COR-L47 (cell line): ENCODE data around the gene TTC12.

Source experiments
- DNase-seq: peaks from one replicate; lab custom pipeline; 2025; lab: John Stamatoyannopoulos, UW

Gene TTC12, protein sequence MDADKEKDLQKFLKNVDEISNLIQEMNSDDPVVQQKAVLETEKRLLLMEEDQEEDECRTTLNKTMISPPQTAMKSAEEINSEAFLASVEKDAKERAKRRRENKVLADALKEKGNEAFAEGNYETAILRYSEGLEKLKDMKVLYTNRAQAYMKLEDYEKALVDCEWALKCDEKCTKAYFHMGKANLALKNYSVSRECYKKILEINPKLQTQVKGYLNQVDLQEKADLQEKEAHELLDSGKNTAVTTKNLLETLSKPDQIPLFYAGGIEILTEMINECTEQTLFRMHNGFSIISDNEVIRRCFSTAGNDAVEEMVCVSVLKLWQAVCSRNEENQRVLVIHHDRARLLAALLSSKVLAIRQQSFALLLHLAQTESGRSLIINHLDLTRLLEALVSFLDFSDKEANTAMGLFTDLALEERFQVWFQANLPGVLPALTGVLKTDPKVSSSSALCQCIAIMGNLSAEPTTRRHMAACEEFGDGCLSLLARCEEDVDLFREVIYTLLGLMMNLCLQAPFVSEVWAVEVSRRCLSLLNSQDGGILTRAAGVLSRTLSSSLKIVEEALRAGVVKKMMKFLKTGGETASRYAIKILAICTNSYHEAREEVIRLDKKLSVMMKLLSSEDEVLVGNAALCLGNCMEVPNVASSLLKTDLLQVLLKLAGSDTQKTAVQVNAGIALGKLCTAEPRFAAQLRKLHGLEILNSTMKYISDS

DNA sequence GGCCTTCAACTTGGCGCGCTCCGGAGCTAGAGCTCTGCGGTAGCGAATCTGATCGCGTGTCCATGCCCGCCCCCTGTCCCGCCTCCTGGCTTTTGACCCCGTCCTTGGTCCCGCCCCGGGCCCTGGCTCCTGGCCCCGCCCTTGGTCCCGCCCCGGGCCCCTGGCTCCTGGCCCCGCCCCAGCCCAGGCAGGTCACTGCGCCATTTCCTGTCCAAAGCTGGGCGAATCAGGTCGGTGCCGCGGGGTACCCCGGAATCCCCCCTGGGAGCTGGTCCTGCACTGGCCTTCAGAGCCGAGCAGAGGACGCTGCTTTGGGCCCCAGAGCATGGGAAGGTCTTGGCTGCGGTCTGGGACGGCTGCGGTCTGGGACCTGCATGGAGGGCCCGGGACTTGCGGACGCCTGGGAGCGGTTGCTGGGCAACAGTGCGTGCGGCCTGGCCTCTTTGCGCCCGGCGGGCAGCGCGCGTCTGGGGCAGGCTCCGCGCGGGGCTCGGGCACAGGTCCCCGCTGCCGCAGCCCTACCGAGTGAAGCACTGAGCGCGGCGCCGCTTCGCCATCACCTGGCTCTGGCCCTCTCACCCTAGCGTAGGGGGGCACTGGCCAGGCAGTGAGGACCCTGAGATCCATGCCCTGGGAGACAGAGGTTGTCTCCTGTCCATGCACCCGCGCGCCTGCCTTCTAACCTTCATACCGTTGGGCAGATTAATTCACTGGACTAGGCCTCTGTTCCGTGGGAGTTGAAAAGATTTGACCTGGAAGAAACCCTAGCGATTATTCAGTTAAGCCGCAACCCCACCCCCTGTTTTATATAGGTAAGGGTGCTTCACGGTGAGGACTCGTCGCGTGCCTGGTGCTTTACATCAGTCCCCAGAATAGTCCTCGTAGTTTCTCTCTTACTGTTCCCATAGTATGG, at the start of gene TTC12:
Gene TTC12 (plus strand): TSS at position 195 of the 913 bp plus-strand sequence. CDS start 1,675 bp downstream, outside the sequence.
- DNase-seq: no peak

DNA sequence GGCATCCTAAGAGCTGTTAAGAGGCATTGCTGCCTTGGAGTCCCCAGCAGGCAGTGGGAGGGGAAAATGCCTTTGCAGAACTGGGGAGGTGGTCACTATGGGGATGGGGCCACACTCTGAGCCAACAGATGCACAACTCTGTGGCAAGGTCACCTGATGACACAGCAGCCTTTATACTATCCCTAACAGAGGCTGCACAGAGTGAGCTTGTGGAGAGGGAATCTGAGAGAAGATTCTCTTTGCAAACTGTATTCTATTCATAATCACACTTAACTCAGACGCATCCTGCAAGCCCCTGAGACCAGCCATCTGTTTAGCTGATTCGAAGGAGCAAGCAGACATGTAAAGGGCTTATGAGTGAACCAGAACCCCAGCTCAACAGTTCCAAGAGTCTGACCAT, 49.0 kb upstream of the TTC12 start:
- DNase-seq: no peak

DNA sequence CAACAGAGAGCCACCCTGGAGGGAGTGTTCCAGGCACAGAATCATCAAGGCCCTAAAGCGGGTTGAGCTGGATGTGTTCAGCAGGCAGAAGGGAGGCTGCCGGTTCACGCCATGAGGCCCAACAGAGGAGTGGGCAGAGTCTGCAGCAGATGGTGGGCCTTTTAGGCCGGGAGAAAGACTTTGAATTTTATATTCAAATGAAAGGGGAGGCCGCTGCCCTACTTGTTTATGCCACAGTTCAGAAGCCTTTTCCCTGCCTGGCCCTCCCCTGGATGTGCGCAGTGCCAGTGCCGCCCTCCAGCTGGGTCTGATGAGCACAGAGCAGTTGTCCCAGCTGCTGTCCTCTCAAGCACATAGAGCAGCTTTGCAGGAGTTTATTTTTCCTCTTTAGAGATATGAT, 46.9 kb upstream of the TTC12 start:
- no peak for DNase-seq

DNA sequence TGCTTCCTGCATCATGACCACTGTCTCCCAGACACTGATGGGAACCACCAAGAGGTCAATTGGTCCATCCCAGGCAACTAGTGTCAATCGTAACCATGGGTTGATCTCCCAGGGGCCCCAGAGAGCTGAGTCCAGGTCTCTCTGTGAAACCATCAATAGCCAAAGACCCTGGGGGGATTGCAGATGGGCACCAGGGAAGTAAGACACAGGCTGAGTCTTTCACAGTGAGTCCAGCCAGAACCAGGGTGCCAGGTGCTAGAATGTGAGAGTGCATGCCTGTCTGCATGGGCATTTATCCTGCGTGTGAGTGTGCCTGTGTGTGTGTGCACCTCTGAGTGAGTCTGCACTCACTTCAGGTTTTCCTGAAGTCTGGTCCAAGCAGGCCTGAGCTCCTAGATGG, 45.3 kb upstream of the TTC12 start:
- no peak for DNase-seq

DNA sequence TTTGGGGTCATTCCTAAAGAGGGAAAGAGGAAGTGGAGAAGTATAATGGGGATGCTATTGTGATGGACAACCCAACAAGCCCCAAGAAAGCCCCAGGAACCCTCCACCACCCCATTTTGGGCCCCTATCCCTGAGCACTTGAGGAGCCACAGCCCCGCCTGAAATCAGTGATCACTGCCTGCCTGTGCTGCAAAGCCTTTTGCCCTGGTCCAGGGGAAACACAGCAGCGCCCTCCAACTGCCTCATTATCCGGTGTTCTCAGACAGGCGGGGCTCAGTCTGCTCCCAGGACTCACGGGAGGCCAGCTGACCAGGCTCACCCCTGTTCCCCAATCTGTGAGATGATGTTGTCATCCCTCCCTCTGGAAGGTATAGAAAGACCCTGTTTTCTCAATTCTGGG, 44.7 kb upstream of the TTC12 start:
- no peak for DNase-seq

DNA sequence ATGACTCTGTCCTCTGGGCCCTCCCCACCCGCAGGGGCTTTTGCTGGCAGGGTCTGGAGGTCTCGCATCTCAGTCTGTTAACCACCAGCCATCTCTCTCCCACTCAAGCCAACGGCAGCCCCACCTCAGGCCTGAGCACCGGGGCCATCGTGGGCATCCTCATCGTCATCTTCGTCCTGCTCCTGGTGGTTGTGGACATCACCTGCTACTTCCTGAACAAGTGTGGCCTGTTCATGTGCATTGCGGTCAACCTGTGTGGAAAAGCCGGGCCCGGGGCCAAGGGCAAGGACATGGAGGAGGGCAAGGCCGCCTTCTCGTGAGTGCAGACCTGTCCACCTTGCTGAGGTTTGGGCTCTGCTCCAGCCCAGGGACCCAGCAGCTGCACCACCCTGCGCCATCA, 44.3 kb upstream of the TTC12 start:
- DNase-seq: no peak

DNA sequence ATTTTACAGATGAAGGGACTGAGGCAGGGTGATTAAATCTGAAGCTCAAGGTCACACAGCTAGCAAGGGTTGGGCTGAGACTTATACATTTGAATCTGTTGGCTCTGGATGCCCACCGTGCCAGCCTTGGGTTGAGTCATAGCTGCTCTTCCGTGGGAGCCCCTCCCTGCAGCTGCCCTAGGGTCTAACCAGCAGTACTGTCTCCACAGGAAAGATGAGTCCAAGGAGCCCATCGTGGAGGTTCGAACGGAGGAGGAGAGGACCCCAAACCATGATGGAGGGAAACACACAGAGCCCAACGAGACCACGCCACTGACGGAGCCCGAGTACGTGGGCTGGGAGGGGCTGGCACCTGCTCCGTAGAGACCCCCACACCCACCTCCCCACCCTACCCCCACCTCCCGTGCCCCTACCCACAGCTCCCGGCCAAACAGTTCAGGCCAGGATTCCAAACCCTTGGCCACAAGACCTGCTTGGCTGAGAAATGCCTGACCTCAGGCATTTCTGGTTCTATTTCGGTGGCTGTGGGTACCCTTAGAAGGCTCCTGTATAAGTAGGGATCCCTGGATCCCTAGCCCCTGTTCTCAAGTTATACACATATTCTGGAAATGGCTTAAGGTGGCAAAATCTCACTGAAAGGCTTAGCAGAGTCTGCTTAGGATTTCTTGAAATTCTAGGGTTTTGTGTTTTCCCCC, 42.7 kb upstream of the TTC12 start:
- DNase-seq: no peak

DNA sequence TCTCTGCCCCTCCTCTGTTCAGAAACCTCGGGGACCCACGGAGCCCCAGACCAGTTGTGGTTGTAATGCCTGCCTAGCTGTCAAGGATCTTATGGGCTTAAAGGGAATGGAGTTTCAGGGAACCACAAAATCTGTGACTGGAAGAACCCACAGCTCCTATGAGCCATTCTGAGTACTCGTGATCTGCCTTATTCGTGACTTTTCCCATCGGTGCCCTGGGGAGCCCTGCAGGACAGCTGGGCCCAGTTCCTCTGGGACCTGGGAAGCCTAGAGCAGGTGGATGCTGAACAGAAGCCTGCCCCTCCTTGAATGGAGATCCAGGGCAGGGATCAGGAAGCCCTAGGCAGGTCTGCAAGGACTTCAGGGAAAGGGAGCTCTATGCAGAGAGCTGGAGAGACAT, 42.1 kb upstream of the TTC12 start:
- no peak for DNase-seq

DNA sequence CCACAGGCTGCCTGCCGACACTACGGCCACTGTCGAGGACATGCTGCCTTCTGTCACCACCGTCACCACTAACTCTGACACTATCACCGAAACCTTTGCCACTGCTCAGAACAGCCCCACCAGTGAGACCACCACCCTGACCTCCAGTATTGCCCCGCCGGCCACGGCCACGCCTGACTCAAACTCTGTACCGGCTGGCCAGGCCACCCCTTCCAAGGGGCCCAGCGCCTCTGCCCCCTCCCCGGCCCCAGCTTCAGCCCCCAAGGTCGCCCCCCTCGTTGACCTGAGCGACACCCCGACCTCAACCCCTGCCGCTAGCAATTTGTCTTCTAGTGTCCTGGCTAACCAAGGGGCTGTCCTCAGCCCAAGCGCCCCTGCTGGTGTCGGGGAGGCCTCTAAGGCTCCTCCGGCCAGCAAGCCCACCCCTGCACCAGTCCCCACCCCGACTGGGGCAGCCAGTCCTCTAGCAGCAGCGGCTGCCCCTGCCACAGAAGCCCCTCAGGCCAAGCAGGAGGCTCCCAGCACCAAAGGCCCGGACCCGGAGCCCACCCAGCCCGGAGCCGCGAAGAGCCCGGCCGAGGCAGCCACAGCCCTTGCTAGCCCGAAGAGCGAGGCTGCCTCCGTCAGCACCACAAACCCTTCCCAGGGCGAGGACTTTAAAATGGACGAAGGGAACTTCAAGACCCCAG, 41.3 kb upstream of the TTC12 start:
- no peak for DNase-seq

DNA sequence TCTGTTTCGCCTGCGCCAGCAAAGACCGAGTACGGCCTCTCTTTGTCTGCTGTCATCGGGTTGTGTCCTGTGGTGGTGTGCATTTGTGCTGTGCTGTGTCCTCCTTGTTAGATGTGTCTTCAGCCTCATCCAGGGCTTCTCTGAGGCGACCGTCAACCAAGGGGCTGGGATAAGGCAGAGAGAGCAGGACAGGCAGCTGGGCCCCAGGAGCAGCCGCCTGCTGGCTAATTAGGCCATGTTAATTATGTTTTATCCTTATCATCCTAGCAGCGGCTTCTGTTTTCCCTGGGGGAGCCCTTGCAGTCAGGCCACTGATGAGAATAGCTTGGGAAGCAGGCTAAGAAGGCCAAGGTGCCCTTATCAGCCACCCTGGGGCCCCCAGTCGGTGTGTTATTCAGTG, 40.7 kb upstream of the TTC12 start:
- DNase-seq: no peak

DNA sequence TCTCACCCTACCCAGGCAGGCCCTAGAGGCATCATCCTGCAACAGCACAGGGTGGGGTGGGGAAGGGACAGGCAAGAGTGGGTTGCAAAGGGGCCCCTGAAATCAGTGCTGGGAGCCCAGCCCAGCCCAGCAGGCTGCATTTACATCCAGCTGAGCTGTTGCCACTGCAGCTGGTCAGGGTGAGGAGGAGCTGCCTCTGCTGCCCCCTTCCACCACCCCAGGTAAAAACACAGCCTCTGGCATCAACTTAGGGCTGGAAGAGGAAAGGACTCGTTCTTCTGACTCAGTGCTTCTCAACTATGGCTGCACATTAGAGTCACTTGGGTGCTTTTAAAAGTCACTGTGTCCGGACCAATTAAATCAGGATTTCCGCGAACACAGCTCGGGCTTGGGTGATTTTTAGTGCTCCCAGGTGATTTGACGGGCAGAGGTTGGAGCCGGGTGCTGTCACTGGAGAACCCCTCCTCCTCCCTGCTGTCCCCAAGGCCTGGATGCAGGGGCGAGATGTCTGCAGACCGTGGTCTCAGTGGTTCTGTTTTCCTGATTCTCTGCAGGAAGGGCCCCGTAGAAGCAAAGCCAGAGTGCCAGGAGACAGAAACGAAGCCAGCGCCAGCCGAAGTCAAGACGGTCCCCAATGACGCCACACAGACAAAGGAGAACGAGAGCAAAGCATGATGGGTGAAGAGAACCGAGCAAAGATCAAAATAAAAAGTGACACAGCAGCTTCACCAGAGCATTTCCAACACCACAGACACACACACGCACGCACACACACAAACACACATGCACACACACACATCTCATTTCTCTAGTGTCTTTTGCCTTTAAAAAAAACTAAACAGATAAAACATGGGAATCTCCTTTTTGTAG, 39.4 kb upstream of the TTC12 start:
- DNase-seq: no peak

DNA sequence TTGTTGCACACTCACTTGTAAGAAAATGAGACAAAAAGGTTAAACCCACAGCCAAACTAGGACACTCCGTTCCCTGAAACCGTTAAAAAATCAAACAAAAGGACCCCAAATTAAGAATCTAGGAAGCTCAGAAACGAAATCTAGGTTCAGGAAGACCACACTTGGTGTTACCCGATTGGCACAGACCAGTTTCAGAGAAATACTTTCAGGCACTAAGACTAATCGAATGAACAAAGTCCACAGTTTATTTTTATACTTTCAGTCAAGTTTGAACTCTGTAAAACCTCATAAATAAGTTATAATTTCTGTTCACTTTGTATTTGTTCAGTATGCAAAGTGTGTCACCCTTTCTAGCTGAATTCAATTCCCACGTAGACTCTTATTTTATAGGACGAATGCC, 38.8 kb upstream of the TTC12 start:
- DNase-seq: no peak

DNA sequence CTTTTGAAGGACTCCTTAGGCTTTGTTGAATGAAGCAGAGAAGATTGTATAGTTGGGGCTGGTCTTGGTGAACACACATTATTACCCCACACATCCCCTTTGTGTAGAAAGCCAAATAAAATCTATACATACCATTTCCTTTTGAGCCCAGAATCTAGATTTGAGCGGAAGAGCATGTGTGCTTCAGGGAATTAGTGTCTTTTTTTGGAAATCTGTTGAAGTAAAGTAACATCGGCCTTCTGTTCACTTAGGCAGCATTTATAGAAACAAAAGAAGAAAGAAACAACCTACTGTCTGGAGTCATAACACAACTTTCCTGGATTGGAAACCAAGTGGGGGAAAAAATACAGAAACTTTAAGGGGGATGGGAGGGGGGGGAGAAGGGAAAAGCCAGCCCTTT, 37.9 kb upstream of the TTC12 start:
- DNase-seq: no peak

DNA sequence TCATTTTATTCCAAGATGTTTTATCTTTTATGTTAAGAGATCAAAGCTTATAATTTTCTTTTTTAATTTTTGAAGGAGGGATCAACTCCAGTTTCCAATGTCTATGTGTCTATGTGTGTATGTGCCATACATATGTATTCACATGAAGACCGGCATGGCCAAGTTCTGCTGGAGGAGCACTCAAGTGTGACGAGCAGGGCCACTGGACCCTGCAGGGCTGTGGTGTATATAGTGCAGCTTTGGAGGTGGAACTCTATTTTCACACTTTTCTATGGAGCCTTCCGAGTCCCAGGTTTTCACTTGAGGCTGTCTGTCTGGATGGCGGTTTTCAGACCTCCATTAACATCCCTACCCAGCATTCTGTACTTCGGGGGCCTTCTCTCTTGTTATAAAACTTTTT, 36.5 kb upstream of the TTC12 start:
- DNase-seq: no peak

DNA sequence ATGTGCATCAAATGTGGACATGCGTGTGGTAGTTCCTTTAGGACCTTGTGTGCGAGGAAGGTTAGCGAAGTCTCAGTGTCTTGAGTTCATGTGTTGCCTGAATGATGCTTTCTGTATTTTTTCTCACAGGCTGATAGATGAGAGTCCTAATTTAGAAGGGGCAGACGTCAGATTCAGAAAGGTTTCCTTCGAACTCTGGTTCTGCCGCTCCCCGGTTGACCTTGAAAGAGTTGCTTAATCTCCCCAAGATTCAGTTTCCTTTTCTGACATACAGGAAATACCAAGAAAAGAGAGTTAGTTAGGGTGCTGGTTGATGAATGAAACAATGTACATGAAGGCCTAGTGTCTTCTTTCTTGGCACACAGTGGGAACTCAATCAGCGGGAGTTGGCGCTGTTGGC, 35.9 kb upstream of the TTC12 start:
- DNase-seq: no peak

DNA sequence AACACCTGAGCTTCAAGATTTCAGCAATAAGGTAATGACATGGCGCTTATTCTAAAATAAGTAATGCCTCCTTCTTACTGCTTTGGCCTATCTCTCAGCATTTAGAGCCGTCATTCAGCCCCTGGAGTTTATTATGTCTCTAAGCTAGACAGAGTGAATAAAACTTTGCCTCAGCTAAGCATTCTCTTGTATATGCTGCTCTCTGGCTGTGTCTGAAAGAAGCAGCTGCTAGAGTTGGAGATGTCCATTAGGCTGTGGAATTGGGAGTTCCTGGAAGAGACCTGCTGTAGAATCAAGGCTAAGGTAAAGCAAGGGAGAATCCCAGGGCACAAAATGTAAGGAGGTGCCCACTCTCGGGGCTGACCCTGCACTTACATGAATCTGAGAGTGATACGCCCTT, 35.5 kb upstream of the TTC12 start:
- no peak for DNase-seq

DNA sequence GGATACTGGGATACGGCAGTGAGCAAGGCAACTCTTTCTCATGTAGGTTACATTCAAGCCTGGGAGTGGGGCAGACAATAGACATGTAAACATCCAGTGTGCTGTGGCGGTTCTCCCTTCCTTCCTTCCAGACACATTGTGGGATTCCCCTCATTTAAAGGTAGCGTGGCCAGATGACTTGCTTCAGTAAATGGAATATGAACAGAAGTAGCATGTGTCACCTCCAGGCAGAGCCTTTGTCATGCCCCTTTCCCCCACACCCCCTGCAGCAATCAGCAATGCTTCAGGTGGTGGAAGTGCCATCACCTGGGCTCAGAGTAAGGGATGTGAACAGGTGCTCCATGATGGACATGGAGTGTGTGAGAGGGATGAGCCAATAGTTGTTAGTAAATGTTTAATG, 34.8 kb upstream of the TTC12 start:
- DNase-seq: no peak

DNA sequence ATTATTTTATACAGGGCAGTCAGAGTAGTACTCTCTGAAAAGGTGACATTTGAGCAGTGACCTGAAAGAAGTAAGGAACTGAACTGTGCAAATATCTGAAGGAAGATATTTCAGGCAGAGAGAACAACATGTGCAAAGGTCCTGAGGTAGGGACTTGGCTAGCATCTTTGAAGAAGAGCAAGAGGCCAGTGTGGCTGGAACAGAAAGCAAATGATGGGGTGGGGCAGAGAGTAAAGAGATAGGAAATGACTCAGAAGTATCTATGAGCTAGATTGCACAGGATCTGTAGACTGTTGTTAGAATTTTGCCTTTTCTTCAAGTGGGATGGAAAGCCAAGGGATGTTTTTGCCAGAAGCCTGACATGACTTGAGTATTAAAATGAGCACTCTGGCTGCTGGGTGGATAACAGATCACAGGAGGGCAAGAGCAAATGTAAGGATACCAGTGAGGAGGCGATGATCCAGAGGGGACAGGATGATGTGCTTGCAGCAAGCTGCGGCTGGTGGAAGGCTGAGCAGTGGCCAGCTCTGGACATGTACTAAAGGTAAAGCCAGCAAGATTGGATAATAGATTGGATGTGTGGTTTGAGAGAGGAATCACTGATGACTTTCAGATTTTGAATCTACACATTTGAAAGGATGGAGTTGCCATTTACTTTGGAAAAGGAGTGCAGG, 33.2 kb upstream of the TTC12 start:
- no peak for DNase-seq

DNA sequence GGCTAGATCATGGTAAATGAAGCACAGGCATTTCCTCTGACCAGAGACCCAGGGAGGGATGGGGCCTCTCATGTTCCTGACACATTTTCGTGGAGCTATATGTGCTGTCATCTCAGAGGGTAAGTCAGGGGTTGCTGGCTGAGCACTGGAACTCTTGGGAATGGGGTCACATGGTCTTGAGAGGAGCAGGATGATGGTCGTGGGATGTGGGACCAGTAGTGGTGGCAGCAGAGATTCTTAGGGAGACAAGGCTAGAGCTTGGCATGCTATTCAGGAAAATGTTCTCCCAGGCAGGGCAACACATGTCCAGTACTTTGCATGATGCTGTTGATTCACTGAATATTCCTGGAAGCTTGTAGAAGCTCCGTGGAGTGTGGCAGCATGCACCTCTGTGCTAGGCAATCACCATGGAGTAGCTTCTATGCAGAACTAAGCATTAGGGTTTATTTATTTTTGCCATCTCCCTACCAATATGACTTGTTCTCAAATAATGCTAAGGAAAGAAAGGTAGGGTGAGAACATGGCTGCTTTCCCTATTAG, 31.4 kb upstream of the TTC12 start:
- DNase-seq: no peak

DNA sequence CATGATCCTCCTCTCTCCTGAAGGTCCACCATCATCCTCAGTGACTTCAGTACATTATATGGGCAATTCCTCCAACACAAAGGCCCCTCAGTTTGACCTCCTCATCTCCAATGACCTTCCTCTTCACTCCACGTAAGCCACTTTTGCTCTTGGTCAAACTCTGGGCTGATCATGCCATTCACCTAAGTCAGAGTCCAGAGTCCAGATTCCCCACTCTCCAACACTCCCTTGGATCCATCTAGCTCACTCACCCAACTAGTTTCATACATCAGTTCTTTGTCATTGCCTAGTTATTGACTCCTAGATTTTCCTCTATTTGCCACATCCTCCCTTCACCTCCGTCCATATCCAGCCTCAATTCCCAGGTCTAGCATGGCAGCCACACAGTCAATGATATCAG, 30.5 kb upstream of the TTC12 start:
- no peak for DNase-seq
